Measurements from ENCODE around the gene MLLT3. TPM values are rescaled to one million over a fixed set of nuclear protein-coding genes. Genes with fewer than 3 reads are reported as not detected.

MLLT3 gene
- total and polyA plus RNA-seq, 2 of the 13 experiments (the other 11 are each of a cell fraction or from before 2014, with no cell fraction given) = 12.3 to 12.6 TPM

GRCh38 chr9:20620650-20621470, 1.4 kb downstream of the MLLT3 start (continued):
- TF ChIP-seq NFYB (CRISPR knock-in tag; IDR thresholded peaks at IDR 0.05) (no peak), GLMP (CRISPR knock-in tag; IDR thresholded peaks at IDR 0.05; ENCODE audit: borderline replicate concordance) (no peak), ZNF256 (CRISPR knock-in tag; conservative IDR thresholded peaks at IDR 0.05) (no peak), ZNF563 (CRISPR knock-in tag; IDR thresholded peaks at IDR 0.05) (no peak), ZNF432 (CRISPR knock-in tag; IDR thresholded peaks at IDR 0.05; ENCODE audit: borderline replicate concordance) (no peak), ZNF687 (CRISPR knock-in tag; IDR thresholded peaks at IDR 0.05) (peak; percentile 54), YEATS2 (CRISPR knock-in tag; IDR thresholded peaks at IDR 0.05; ENCODE audit: borderline replicate concordance) (no peak), ZSCAN5A (CRISPR knock-in tag; IDR thresholded peaks at IDR 0.05; ENCODE audit: borderline replicate concordance) (no peak), PLRG1 (conservative IDR thresholded peaks at IDR 0.05) (no peak), IKZF5 (CRISPR knock-in tag; IDR thresholded peaks at IDR 0.05) (no peak), ZBTB39 (CRISPR knock-in tag; IDR thresholded peaks at IDR 0.05) (no peak), PPARG (CRISPR knock-in tag; conservative IDR thresholded peaks at IDR 0.05) (no peak), FOXP1 (IDR thresholded peaks at IDR 0.05) (no peak), FOXP1 (CRISPR knock-in tag; IDR thresholded peaks at IDR 0.05) (no peak), GRHL1 (CRISPR knock-in tag; conservative IDR thresholded peaks at IDR 0.05) (no peak), ETS1 (CRISPR knock-in tag; IDR thresholded peaks at IDR 0.05) (no peak)

Measured in HepG2 (cell line).